Measurements from ENCODE around the gene ERBB4. TPM values are rescaled to one million over a fixed set of nuclear protein-coding genes. Genes with fewer than 3 reads are reported as not detected.

ERBB4 gene
- polyA plus RNA-seq, 1 experiment: not detected

DNA sequence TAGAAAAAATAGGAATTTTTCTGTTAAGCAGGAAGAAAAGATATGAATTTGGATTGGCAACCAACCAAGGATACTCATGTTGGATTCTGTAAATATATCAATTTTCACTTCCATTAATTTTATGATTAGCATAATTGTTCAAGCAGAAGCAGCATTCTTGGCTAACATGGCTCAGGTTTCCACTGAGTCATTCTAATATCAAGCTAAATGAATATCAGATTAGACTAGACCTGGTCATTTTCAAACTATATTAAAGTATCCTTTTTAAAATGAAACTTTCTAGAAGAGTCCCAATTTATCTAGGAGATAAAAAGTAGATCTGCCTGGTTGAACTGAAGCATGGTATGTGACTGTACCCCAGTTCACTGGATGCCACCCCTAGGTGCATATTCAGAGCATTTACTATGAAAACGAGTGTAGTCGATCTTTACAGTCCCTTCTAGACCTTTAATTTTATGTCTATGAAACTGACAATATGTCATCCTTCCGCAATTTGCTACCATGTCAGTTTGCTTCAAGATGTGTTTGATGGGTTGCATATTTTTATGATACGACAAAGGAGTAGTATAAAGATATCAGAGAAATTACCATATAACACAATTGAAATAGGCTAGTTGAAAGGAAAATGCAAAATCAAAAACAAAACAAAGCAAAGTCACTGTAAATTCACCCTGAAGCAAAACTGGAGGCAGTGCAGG, 704.9 kb downstream of the ERBB4 start:
- ChIA-PET POLR2A (no interaction called here), CTCF (interaction anchor here (0.6 kb wide), 1 partner anchor 745 kb away, joined by 3 read pairs; no protein-coding TSS in a partner anchor)
- no peak overlapping the region for H3K4me3 ChIP-seq (ENCODE audit: low read depth, low read length)
- no peaks in the 10 kb centered on the region; the same call in 1 of the 2 replicates for H3K9me3 ChIP-seq (ENCODE audit: control insufficient read depth, insufficient read depth, low read length)
- DNase-seq (ENCODE audit: low read depth, low spot score): no peak
- no peaks in the 10 kb centered on the region for H3K27me3 ChIP-seq (ENCODE audit: control insufficient read depth, insufficient read depth, low read length)
- no peak overlapping the region for H3K27ac ChIP-seq (ENCODE audit: low read depth, low read length)
- TF ChIP-seq, protein P1, sequence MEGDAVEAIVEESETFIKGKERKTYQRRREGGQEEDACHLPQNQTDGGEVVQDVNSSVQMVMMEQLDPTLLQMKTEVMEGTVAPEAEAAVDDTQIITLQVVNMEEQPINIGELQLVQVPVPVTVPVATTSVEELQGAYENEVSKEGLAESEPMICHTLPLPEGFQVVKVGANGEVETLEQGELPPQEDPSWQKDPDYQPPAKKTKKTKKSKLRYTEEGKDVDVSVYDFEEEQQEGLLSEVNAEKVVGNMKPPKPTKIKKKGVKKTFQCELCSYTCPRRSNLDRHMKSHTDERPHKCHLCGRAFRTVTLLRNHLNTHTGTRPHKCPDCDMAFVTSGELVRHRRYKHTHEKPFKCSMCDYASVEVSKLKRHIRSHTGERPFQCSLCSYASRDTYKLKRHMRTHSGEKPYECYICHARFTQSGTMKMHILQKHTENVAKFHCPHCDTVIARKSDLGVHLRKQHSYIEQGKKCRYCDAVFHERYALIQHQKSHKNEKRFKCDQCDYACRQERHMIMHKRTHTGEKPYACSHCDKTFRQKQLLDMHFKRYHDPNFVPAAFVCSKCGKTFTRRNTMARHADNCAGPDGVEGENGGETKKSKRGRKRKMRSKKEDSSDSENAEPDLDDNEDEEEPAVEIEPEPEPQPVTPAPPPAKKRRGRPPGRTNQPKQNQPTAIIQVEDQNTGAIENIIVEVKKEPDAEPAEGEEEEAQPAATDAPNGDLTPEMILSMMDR (IDR thresholded peaks at IDR 0.05; ENCODE audit: low read depth, low read length): no peak

DNA sequence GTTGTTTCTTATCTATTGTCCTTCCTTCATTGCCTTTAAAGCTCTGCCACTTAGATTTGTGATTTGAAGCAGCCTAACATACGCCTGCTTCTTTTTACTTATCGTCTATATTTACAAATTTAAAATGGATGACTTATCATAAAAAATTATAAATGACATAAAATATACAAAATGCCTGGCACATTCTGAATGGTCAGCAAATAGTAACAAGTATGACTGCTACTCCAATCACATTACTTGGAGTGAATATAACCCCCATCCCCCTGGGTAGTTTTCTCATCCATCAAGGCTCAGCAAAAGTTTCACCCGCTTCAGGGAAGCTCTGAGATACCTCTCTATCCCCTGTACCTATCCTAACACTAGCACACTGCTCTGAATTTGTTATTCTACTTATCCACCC, 708.9 kb downstream of the ERBB4 start:
- no peak for DNase-seq (ENCODE audit: low read depth, low spot score)
- Histone ChIP-seq H3K4me3 (ENCODE audit: low read depth, low read length) (no peak overlapping the region), H3K27me3 (ENCODE audit: control insufficient read depth, insufficient read depth, low read length) (no peaks in the 10 kb centered on the region), H3K27ac (ENCODE audit: low read depth, low read length) (no peak overlapping the region), H3K9me3 (ENCODE audit: control insufficient read depth, insufficient read depth, low read length) (no peaks in the 10 kb centered on the region; the same call in 1 of the 2 replicates)
- ChIA-PET CTCF (no interaction called here), POLR2A (no interaction called here)
- TF ChIP-seq, protein P1 (IDR thresholded peaks at IDR 0.05; ENCODE audit: low read depth, low read length): no peak

DNA sequence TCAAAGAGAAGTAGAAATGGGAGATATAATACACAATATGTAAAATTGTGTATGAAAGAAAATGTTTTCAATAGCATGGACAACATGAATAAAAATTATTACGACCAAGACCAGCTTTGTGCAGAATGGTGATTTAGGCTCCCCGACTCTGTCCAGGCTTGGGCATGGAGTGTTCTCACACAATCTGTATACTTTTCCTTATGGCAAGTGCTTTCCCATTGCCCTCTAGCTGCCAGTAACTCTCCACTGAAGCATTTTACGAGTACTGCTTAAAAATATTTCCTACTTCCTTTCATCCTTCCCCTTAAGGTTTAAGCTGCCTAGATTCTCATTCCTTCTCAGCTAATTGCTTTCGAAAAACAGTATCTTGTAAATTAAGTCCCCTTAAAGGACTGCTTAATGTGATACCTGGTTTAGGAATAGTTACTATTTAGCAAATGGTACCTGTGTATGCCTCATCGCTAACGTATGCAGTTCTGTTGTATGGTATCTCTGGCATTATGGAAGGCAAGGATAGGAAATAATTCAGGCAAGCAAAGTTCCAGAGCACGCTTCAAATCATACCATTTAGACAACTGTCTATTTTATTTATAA, 714.6 kb downstream of the ERBB4 start:
- Histone ChIP-seq H3K9me3 (ENCODE audit: control insufficient read depth, insufficient read depth, low read length) (no peaks in the 10 kb centered on the region; the same call in 1 of the 2 replicates), H3K27ac (ENCODE audit: low read depth, low read length) (no peak overlapping the region), H3K4me3 (ENCODE audit: low read depth, low read length) (no peak overlapping the region), H3K27me3 (ENCODE audit: control insufficient read depth, insufficient read depth, low read length) (no peaks in the 10 kb centered on the region)
- TF ChIP-seq, protein P1 (IDR thresholded peaks at IDR 0.05; ENCODE audit: low read depth, low read length): no peak
- DNase-seq (ENCODE audit: low read depth, low spot score): no peak
- ChIA-PET CTCF (no interaction called here), POLR2A (no interaction called here)

DNA sequence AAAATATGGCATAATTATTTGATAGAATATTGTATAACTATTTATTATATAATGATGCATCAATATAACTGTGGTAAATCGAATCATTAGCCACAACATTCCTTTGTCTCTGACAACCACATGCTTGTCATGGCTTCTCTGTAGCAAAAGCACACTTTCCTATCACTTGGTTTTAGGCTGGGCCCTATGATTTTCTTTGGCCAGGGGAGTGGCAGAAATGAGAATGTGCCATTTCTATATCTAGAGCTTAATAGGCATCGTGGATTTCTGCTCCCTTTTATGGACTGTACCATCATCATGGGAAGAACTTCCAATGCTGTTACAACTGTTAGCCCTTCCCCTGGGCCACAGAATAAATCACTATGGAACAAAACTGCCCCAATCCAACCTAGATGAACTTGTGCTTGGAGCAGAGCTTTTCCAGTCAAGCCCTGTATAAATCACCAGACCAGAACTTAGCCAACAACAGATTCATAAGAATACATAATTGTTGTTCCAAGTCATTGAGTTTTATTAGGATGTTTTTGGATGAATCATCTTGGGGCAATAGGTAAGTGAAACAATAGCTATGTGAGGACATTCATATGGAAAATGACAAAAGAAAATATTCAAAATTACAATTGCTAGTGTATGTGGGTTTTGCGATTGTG, 715.8 kb downstream of the ERBB4 start:
- Histone ChIP-seq H3K4me3 (ENCODE audit: low read depth, low read length) (no peak overlapping the region), H3K27me3 (ENCODE audit: control insufficient read depth, insufficient read depth, low read length) (no peaks in the 10 kb centered on the region), H3K9me3 (ENCODE audit: control insufficient read depth, insufficient read depth, low read length) (no peaks in the 10 kb centered on the region), H3K27ac (ENCODE audit: low read depth, low read length) (no peak overlapping the region)
- TF ChIP-seq, protein P1 (IDR thresholded peaks at IDR 0.05; ENCODE audit: low read depth, low read length): no peak
- POLR2A ChIA-PET: no interaction called here
- no peak for DNase-seq (ENCODE audit: low read depth, low spot score)
- CTCF ChIA-PET: interaction anchor here (1.0 kb wide), 1 partner anchor 745 kb away, joined by 3 read pairs; no protein-coding TSS in a partner anchor

DNA sequence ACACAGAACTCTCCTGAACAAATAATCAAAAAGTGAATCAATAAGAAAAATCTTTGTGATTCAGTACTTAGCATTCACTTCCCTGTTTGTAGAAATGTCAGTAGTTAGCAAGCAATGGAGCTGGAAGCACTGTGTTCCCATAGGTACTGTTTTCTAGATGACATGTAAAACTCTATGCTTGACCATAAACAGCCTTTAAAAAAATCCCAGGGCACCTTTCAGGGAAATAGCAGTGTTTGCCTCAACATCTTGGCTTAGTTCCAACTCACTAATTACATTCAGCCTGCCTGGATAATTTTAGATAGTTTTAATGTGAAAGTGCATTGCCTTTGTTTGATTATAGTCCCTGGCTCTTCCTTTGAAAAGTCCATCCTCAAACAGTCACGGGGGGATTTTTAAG, 721.8 kb downstream of the ERBB4 start:
- H3K9me3 ChIP-seq (ENCODE audit: control insufficient read depth, insufficient read depth, low read length): peaks cover 11% of the 10 kb centered on the region
- no peak for DNase-seq (ENCODE audit: low read depth, low spot score)
- no peak overlapping the region for H3K27ac ChIP-seq (ENCODE audit: low read depth, low read length)
- no peak overlapping the region for H3K4me3 ChIP-seq (ENCODE audit: low read depth, low read length)
- POLR2A ChIA-PET: no interaction called here
- no peaks in the 10 kb centered on the region for H3K27me3 ChIP-seq (ENCODE audit: control insufficient read depth, insufficient read depth, low read length)
- CTCF ChIA-PET: no interaction called here
- TF ChIP-seq, protein P1 (IDR thresholded peaks at IDR 0.05; ENCODE audit: low read depth, low read length): no peak
